Lung (tissue), 16 donors: Measurements from ENCODE around the gene CDK5RAP2. TPM values are rescaled to one million over a fixed set of nuclear protein-coding genes. Genes with fewer than 3 reads are reported as not detected.
"Not testable (repeated sequence)": the region's sequence is repeated elsewhere in the genome, so short reads cannot be mapped to it uniquely, and the experiment has no call there.

ENCODE experiments used
- ATAC-seq: fragments of 200-7000 bp; cut with Tn5 transposase; one replicate; pipeline ENCODE4 v1.9.1; 2020; ENCODE audit warnings: moderate number of reproducible peaks; ENCODE audit not compliant: insufficient read depth, low FRiP score
- DNase-seq, 3 donors: peaks; one replicate each; pipeline ENCODE4 v3.0.0-alpha.2; 2013 to 2017
- H3K27ac ChIP-seq, 2 donors: one replicate each; pipeline ENCODE4 v1.5.1; 2013; ENCODE audit warnings: mild to moderate bottlenecking in 2 of 2, moderate library complexity in 2 of 2, control low read depth in 1 of 2, inconsistent platforms in 1 of 2, low read depth in 1 of 2, low read length in 1 of 2
- H3K27me3 ChIP-seq, 3 donors: one replicate each; pipeline ENCODE4 v1.5.1; 2013; ENCODE audit warnings: low read length in 2 of 3; ENCODE audit not compliant: control insufficient read depth in 3 of 3, insufficient read depth in 3 of 3
- H3K36me3 ChIP-seq, 4 donors: one replicate each; pipeline ENCODE4 v1.5.1; 2013; ENCODE audit warnings: low read length in 4 of 4, mild to moderate bottlenecking in 1 of 4, moderate library complexity in 1 of 4; ENCODE audit not compliant: control insufficient read depth in 4 of 4, insufficient read depth in 4 of 4
- H3K4me1 ChIP-seq, 5 donors: one replicate each; pipeline ENCODE4 v1.5.1; 2013; ENCODE audit warnings: low read length in 5 of 5, mild to moderate bottlenecking in 2 of 5, moderate library complexity in 1 of 5; ENCODE audit not compliant: control insufficient read depth in 5 of 5, insufficient read depth in 5 of 5
- H3K4me3 ChIP-seq: one replicate; pipeline ENCODE4 v1.5.1; 2013; ENCODE audit warnings: mild to moderate bottlenecking, control low read depth, moderate library complexity
- H3K9ac ChIP-seq, 2 donors: one replicate each; pipeline ENCODE4 v1.5.1; 2013; ENCODE audit warnings: low read length in 2 of 2, control low read depth in 1 of 2; ENCODE audit not compliant: insufficient read depth in 1 of 2
- H3K9me3 ChIP-seq, 4 donors: one replicate each; pipeline ENCODE4 v1.5.1; 2013; ENCODE audit warnings: low read length in 3 of 4, mild to moderate bottlenecking in 1 of 4, moderate library complexity in 1 of 4; ENCODE audit not compliant: control insufficient read depth in 4 of 4, insufficient read depth in 3 of 4
- CTCF ChIP-seq: IDR thresholded peaks from 2 replicates; pipeline ENCODE4 v1.5.1; 2012; ENCODE audit warnings: mild to moderate bottlenecking; ENCODE audit errors: control extremely low read depth, extremely low read depth
- WGBS, 2 donors: extraction: QIAGEN DNeasy Blood & Tissue Kit; methylation state at CpG; one replicate each; pipeline ENCODE4 v1.1.7; 2013; 5-methylcytosine and 5-hydroxymethylcytosine counted together
- long read RNA-seq, 5 donors: transcript quantifications; one replicate each; lab custom pipeline, GENCODE V29; 2026
- polyA plus RNA-seq, 2 donors: library from polyadenylated mRNA; stranded (reverse); fragments of 200-250 nt; gene quantifications; one replicate each; pipeline ENCODE4 v1.2.1, GENCODE V29; 2013
- total RNA-seq, 2 donors: library from RNA; depleted of rRNA in 1 of 2; stranded (reverse); fragments of >200 nt in 1 of 2; gene quantifications; one replicate each; pipeline ENCODE4 v1.2.1, GENCODE V29; 2014 to 2021
- donor health status: control.
- donor health status: control.
- donor health status: Bipolar disorder and iron deficiency.
- donor health status: healthy.
- donor health status: DM: yes; HTN: yes; CAD: no.

CDK5RAP2 gene
- total RNA-seq (10 to 100 TPM; 41.7 to 65.7 TPM), polyA plus RNA-seq (10 to 100 TPM; 25.6 to 30.1 TPM)
- long read RNA-seq, donor 1, full-length matches to known transcripts = 9 of 14 reads
- long read RNA-seq, donor 1, partial matches to known transcripts = 5 of 14 reads
- long read RNA-seq, donor 1, other reads (novel, unspliced or antisense) = 0 of 14 reads
- long read RNA-seq, donor 2, partial matches to known transcripts = 0 of 3 reads
- long read RNA-seq, donor 2, other reads (novel, unspliced or antisense) = 0 of 3 reads
- long read RNA-seq, donor 3, transcript CDK5RAP2-210 (4 exons, 549 nt) = major isoform, 5 of 17 reads
- long read RNA-seq, donor 3, partial matches to known transcripts = 9 of 17 reads
- long read RNA-seq, donor 3, other reads (novel, unspliced or antisense) = 0 of 17 reads
- long read RNA-seq, donor 4, partial matches to known transcripts = 0 of 3 reads
- long read RNA-seq, donor 4, other reads (novel, unspliced or antisense) = 0 of 3 reads
- long read RNA-seq, donor 5, partial matches to known transcripts = 12 of 15 reads
- long read RNA-seq, donor 5, other reads (novel, unspliced or antisense) = 0 of 15 reads

GRCh38 chr9:120580051-120580896, at the start of gene CDK5RAP2:
Gene CDK5RAP2 (minus strand): TSS chr9:120580167. CDS start chr9:120579978, 189 bp downstream.
- DNase-seq = peak; percentile 97 to 99 (median 98)
- Histone ChIP-seq H3K4me3 (peak within 1 kb of the TSS; percentile 78), H3K27me3 (no peaks in the 10 kb centered on the region), H3K27ac (peak within 1 kb of the TSS; percentile 52 to 63), H3K4me1 (peaks cover 8 to 11% (median 9%) of the 10 kb centered on the region in 5 donors), H3K9me3 (no peaks in the 10 kb centered on the region), H3K9ac (peak within 1 kb of the TSS; percentile 68 to 70), H3K36me3 (no peaks in the 10 kb centered on the region)
- peak; percentile 99 for ATAC-seq
- no peak for TF ChIP-seq CTCF
- 12% methylated on average over 33 of the region's 33 CpGs for WGBS, 2 donors

- not testable (repeated sequence) for H3K4me3 ChIP-seq, H3K9ac ChIP-seq, H3K4me1 ChIP-seq, H3K27me3 ChIP-seq, H3K27ac ChIP-seq, DNase-seq, H3K9me3 ChIP-seq, H3K36me3 ChIP-seq, ATAC-seq
- 95 to 100% methylated on average over 3 of the region's 3 CpGs for WGBS, 2 donors
These were observed 49.0 kb upstream of the CDK5RAP2 start for GRCh38 chr9:120628925-120629497.

- Histone ChIP-seq H3K9me3 (no peaks in the 10 kb centered on the region), H3K27ac (no peak overlapping the region), H3K9ac (no peak overlapping the region), H3K4me1 (peaks cover 0 to 4% (median 1%) of the 10 kb centered on the region in 5 donors), H3K27me3 (no peaks in the 10 kb centered on the region), H3K4me3 (no peak overlapping the region), H3K36me3 (no peaks in the 10 kb centered on the region)
- ATAC-seq = no peak
- 87 to 91% methylated on average over 4 of the region's 4 CpGs for WGBS, 2 donors
- no peak for DNase-seq
- no peak for TF ChIP-seq CTCF
These were observed 48.4 kb upstream of the CDK5RAP2 start for GRCh38 chr9:120628207-120628924.
